CD14-positive monocyte (primary cell): Measurements from ENCODE around the gene CDH3. TPM values are rescaled to one million over a fixed set of nuclear protein-coding genes. Genes with fewer than 3 reads are reported as not detected.

Experiments used
- DNase-seq, 3 donors: peaks; one replicate each; pipeline ENCODE4 v3.0.0-alpha.2; 2011 to 2022
- H2AFZ ChIP-seq: 2 replicates; pipeline ENCODE4 v1.6.0; 2012; ENCODE audit warnings: mild to moderate bottlenecking, low read depth, low read length, inconsistent platforms; ENCODE audit not compliant: insufficient read depth, poor library complexity, severe bottlenecking
- H3K27ac ChIP-seq, 2 donors: 1 replicate in 1 of 2; 2 replicates in 1 of 2; pipeline ENCODE4 v1.5.1; 2012 to 2013; ENCODE audit warnings: low read length in 2 of 2, control low read depth in 1 of 2, inconsistent platforms in 1 of 2, low read depth in 1 of 2, mild to moderate bottlenecking in 1 of 2
- H3K27me3 ChIP-seq, 2 donors: one replicate each; pipeline versions ENCODE4 v1.6.0 to v1.6.1; 2011 to 2013; ENCODE audit warnings: low read length in 2 of 2; ENCODE audit not compliant: control insufficient read depth in 2 of 2, insufficient read depth in 2 of 2
- H3K36me3 ChIP-seq, 2 donors: replicated peaks in 1 of 2; 1 replicate in 1 of 2; 2 replicates in 1 of 2; pipeline versions ENCODE4 v1.5.1 to v1.6.1; 2012 to 2013; ENCODE audit warnings: low read length in 2 of 2, control low read depth in 1 of 2, inconsistent platforms in 1 of 2, mild to moderate bottlenecking in 1 of 2; ENCODE audit not compliant: insufficient read depth in 2 of 2, control insufficient read depth in 1 of 2
- H3K4me1 ChIP-seq, 2 donors: 1 replicate in 1 of 2; 2 replicates in 1 of 2; pipeline versions ENCODE4 v1.5.1 to v1.6.1; 2012 to 2013; ENCODE audit warnings: low read length in 2 of 2, control low read depth in 1 of 2, inconsistent platforms in 1 of 2, mild to moderate bottlenecking in 1 of 2, moderate library complexity in 1 of 2; ENCODE audit not compliant: insufficient read depth in 2 of 2, control insufficient read depth in 1 of 2
- H3K4me2 ChIP-seq: replicated peaks from 2 replicates; pipeline ENCODE3; 2012; ENCODE audit warnings: low read length, moderate library complexity, mild to moderate bottlenecking; ENCODE audit not compliant: poor library complexity, severe bottlenecking; ENCODE audit errors: extremely low read depth
- H3K4me3 ChIP-seq, 3 experiments: fragments of 200-600 bp in 1 of 3; sonication (generic) in 1 of 3; replicated peaks in 1 of 3; 1 replicate in 2 of 3; 2 replicates in 1 of 3; pipeline ENCODE4 v1.5.1; 2011 to 2013; ENCODE audit warnings: low read length in 3 of 3, mild to moderate bottlenecking in 3 of 3, control low read depth in 2 of 3, low read depth in 2 of 3, inconsistent platforms in 1 of 3, moderate library complexity in 1 of 3
- H3K79me2 ChIP-seq: 2 replicates; pipeline ENCODE4 v1.6.0; 2012; ENCODE audit warnings: mild to moderate bottlenecking, control low read depth, inconsistent platforms, low read length, moderate library complexity; ENCODE audit not compliant: insufficient read depth
- H3K9ac ChIP-seq: 2 replicates; pipeline ENCODE4 v1.6.0; 2017; ENCODE audit warnings: low read length, mild to moderate bottlenecking; ENCODE audit not compliant: insufficient read depth, poor library complexity, severe bottlenecking
- H3K9me3 ChIP-seq, 2 donors: replicated peaks in 1 of 2; 1 replicate in 1 of 2; 2 replicates in 1 of 2; pipeline versions ENCODE4 v1.5.1 to v1.6.1; 2012 to 2013; ENCODE audit warnings: low read length in 2 of 2, control low read depth in 1 of 2; ENCODE audit not compliant: control insufficient read depth in 1 of 2, insufficient read depth in 1 of 2
- H4K20me1 ChIP-seq: 2 replicates; pipeline ENCODE4 v1.6.0; 2012; ENCODE audit warnings: mild to moderate bottlenecking, low read length, control low read depth, moderate library complexity; ENCODE audit not compliant: insufficient read depth
- H3K27ac Mint-ChIP-seq, 7 donors: one replicate each; pipeline ENCODE4 v1.8.0; 2020; ENCODE audit warnings: mild to moderate bottlenecking in 7 of 7, mixed read lengths in 7 of 7, moderate library complexity in 6 of 7, inconsistent platforms in 2 of 7
- H3K27me3 Mint-ChIP-seq, 3 donors: one replicate each; pipeline ENCODE4 v1.8.0; 2021 to 2022; ENCODE audit warnings: low read depth in 3 of 3, mild to moderate bottlenecking in 3 of 3, mixed read lengths in 3 of 3, moderate library complexity in 3 of 3, inconsistent platforms in 1 of 3
- H3K36me3 Mint-ChIP-seq, 2 donors: one replicate each; pipeline ENCODE4 v1.8.0; 2020; ENCODE audit warnings: mixed read lengths in 2 of 2, inconsistent platforms in 1 of 2, mild to moderate bottlenecking in 1 of 2
- H3K4me1 Mint-ChIP-seq: one replicate; pipeline ENCODE4 v1.8.0; 2020; ENCODE audit warnings: mild to moderate bottlenecking, mixed read lengths
- H3K4me3 Mint-ChIP-seq, 2 donors: one replicate each; pipeline ENCODE4 v1.8.0; 2020; ENCODE audit warnings: mild to moderate bottlenecking in 2 of 2, mixed read lengths in 2 of 2, moderate library complexity in 1 of 2
- H3K9me3 Mint-ChIP-seq, 7 donors: one replicate each; pipeline ENCODE4 v1.8.0; 2020 to 2022; ENCODE audit warnings: mixed read lengths in 7 of 7, mild to moderate bottlenecking in 6 of 7, moderate library complexity in 6 of 7, inconsistent platforms in 2 of 7
- WGBS: methylation state at CpG from one replicate; pipeline ENCODE4 v1.1.5; 2013; ENCODE audit warnings: missing lambda C conversion rate; ENCODE audit not compliant: insufficient coverage; 5-methylcytosine and 5-hydroxymethylcytosine counted together
- intact Hi-C, 2 donors: fragments of 100-400 bp; cut with micrococcal nuclease; formaldehyde crosslinking; loops; one replicate each; pipeline versions ENCODE4 v1.15.0 to v1.15.1; 2023
- polyA plus RNA-seq, 3 donors: library from polyadenylated mRNA; depleted of rRNA in 1 of 3; unstranded in 2 of 3; stranded (reverse) in 1 of 3; fragments of 300-500 nt in 2 of 3; fragments of >200 nt in 1 of 3; fragmentation: Illumina TruSeq in 2 of 3; gene quantifications; 1 replicate in 2 of 3; 2 replicates in 1 of 3; pipeline ENCODE4 v1.2.3, GENCODE V29; 2012 to 2021
- TF ChIP-seq, protein P1 (sequence below): fragments of 200-600 bp; IDR thresholded peaks from one replicate; pipeline ENCODE4 v1.8.0; 2022; ENCODE audit warnings: antibody characterized with exemption, mild to moderate bottlenecking

The CDH3 gene
- polyA plus RNA-seq, 3 donors: not detected

DNA sequence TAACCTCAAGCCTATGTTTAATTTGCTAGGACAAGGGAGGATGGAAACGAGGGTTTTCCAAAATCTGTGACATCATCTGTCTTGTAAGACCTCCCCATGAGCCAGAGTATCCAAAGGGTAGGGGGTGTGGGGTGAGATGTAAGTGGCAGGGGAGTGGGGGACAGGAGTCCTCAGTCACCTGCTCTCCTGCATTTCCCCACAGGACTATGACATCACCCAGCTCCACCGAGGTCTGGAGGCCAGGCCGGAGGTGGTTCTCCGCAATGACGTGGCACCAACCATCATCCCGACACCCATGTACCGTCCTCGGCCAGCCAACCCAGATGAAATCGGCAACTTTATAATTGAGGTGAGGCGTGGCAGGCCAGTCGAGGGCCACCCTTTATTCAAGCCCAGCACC, 50.5 kb downstream of the CDH3 start:
- peaks cover 0 to 2% (median 0%) of the 10 kb centered on the region in 7 donors for H3K9me3 Mint-ChIP-seq
- H3K27me3 ChIP-seq: no peaks in the 10 kb centered on the region
- TF ChIP-seq, protein P1, sequence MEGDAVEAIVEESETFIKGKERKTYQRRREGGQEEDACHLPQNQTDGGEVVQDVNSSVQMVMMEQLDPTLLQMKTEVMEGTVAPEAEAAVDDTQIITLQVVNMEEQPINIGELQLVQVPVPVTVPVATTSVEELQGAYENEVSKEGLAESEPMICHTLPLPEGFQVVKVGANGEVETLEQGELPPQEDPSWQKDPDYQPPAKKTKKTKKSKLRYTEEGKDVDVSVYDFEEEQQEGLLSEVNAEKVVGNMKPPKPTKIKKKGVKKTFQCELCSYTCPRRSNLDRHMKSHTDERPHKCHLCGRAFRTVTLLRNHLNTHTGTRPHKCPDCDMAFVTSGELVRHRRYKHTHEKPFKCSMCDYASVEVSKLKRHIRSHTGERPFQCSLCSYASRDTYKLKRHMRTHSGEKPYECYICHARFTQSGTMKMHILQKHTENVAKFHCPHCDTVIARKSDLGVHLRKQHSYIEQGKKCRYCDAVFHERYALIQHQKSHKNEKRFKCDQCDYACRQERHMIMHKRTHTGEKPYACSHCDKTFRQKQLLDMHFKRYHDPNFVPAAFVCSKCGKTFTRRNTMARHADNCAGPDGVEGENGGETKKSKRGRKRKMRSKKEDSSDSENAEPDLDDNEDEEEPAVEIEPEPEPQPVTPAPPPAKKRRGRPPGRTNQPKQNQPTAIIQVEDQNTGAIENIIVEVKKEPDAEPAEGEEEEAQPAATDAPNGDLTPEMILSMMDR: no peak
- peaks cover 18% of the 10 kb centered on the region for H3K4me1 Mint-ChIP-seq
- no peaks in the 10 kb centered on the region for H3K36me3 Mint-ChIP-seq
- H4K20me1 ChIP-seq: no peaks in the 10 kb centered on the region
- H3K27ac ChIP-seq: no peak overlapping the region
- H3K4me3 Mint-ChIP-seq: no peak overlapping the region
- H3K9me3 ChIP-seq: no peaks in the 10 kb centered on the region
- no peak overlapping the region for H3K4me2 ChIP-seq
- intact Hi-C loops: no loop called here
- peaks cover 19 to 21% of the 10 kb centered on the region in 2 donors for H3K4me1 ChIP-seq
- H3K4me3 ChIP-seq: no peak overlapping the region
- 96% methylated on average over 6 of the region's 11 CpGs for WGBS
- no peak overlapping the region for H2AFZ ChIP-seq
- H3K27me3 Mint-ChIP-seq: peaks cover 2 to 12% (median 11%) of the 10 kb centered on the region in 3 donors
- H3K36me3 ChIP-seq: no peaks in the 10 kb centered on the region
- no peak overlapping the region for H3K27ac Mint-ChIP-seq
- no peaks in the 10 kb centered on the region for H3K79me2 ChIP-seq
- no peak overlapping the region for H3K9ac ChIP-seq
- DNase-seq: no peak

DNA sequence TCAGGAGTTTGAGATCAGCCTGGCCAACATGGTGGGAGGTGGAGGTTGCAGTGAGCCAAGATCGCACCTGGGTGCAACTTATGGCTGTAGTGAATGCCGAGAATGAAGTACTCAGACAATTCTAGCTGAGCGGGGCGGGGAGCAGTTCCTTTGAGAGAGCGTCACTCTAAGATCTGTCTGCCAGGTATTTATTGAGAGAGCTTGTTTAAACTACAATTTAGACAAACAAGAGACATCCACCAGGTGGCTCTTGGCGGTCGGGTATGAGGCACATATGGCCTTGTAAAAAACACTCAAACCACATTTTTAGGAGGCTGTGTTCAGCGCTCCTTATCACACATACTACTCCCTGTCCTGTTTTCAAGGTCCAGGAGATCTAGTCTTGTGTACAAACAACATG, 51.4 kb downstream of the CDH3 start:
- Histone ChIP-seq H2AFZ (no peak overlapping the region), H3K27me3 (no peaks in the 10 kb centered on the region), H3K36me3 (no peaks in the 10 kb centered on the region), H3K4me2 (no peak overlapping the region), H3K9ac (no peak overlapping the region), H3K4me3 (no peak overlapping the region), H3K9me3 (no peaks in the 10 kb centered on the region), H3K4me1 (peaks cover 25 to 29% of the 10 kb centered on the region in 2 donors), H3K27ac (no peak overlapping the region), H3K79me2 (no peaks in the 10 kb centered on the region), H4K20me1 (no peaks in the 10 kb centered on the region)
- Mint-ChIP-seq H3K27ac (no peak overlapping the region), H3K9me3 (peaks cover 0 to 2% (median 0%) of the 10 kb centered on the region in 7 donors), H3K36me3 (no peaks in the 10 kb centered on the region), H3K4me3 (no peak overlapping the region), H3K4me1 (peaks cover 19% of the 10 kb centered on the region), H3K27me3 (peaks cover 2 to 12% (median 11%) of the 10 kb centered on the region in 3 donors)
- 92% methylated on average over 5 of the region's 8 CpGs for WGBS
- no peak for DNase-seq
- intact Hi-C loops: no loop called here
- TF ChIP-seq, protein P1: no peak
